Measurements from ENCODE around the gene TNFRSF21.
A peak's percentile ranks its signal among the peaks of the same experiment; 100 is the strongest.
"Not testable (repeated sequence)": the region's sequence is repeated elsewhere in the genome, so short reads cannot be mapped to it uniquely, and the experiment has no call there.

TNFRSF21 gene

GRCh38 chr6:47309291-47310130 is at the start of gene TNFRSF21:
Gene TNFRSF21 (minus strand): TSS chr6:47309905. CDS start chr6:47309511, 394 bp downstream.
- peak; percentile 91 for DNase-seq

DNA sequence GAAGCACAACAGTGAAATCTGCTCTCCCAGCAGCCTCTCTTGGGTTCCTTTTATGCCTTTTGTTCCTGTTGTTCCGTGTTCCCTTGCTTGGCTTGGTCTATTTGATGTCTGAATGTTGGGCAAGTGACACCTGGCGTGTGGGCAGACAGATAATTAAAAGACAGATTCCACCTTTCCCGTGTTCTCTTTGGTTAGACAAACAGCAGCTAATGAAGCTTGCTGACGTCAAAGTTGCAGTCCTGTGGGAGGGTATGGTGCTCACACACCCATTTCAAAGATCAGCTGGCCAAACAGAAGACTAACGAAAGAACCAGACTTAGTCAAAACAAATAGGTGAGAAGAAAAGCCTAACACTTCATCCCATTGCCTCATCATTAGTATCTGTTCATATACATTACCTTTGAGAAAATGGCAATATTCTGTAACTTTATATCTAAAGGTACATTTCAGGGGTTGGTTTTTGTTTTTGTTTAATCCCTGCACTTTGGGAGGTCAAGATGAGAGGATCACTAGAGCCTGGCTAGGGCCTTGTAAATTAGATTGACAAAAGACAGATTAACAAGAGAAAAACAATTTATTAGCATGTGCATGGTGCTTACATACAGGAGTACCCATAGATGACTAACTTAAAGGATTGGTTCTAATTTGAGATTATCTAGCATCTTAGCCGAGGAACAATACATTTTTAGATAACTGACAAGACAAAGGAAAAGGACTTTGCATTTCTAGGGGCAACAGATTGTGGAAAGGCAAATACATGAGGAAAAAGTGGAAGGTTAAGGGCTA is 48.9 kb upstream of the TNFRSF21 start:
- DNase-seq: no peak

DNA sequence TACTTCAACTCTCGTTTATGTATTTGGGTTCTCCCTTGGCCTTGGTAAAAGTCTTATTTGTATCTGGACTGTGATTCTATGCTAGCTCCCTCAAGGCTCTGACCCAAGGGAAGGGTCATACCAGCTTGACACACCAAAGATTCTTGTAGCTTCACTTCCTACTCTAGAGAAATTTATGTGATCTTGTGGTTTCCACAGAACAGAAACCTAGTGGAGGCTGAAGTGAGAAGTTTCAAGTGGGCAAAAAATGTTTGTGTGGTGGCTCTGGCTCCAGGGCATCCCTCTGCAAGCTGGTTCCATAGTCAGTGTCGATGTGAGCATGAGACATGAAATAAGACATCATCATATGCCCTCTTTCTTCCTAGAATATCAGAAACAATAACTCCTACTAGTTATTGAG is 48.1 kb upstream of the TNFRSF21 start:
- DNase-seq: no peak

DNA sequence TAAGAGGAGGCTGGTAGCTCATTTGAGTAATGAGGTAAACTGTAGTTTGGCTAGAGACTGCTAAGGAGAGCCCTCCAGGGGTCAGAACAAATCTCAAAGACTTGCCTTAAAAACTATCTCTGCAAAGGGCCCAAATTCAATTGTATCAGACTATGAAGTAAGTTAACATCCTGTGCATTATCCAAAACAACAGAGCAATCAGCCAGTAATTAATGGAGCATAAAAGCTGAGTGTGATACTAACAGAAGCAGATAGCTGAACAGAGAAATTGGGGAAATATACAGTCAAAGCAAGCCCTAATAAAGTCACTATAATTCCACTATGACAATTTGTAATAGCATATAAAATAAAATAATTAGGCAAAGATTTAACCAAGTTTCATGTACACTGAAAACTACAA is 45.8 kb upstream of the TNFRSF21 start:
- DNase-seq: no peak

- no peak for DNase-seq
These were observed 44.2 kb upstream of the TNFRSF21 start for GRCh38 chr6:47353871-47354270.

DNA sequence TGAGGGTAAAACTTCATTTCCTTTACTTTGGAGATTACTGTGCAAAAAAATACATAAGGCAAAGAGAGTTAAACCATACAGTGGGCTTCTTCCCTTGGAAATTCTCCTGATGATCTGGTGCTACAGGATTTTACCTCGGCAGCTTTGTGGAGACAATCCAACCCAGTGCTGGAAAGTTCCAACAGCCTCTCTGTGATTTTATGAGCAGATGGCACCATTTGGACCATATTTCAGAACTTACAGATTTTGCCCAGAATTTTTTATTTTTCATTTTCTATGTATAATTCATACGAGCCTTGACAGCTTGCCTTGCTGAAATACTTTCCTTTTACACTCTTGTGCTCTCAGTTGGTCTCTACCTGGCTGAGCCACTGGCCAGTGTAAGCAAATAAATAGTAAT is 43.3 kb upstream of the TNFRSF21 start:
- DNase-seq: no peak

GRCh38 chr6:47352194-47352920 is 42.7 kb upstream of the TNFRSF21 start:
- DNase-seq: no peak

GRCh38 chr6:47351621-47352020 is 41.9 kb upstream of the TNFRSF21 start:
- DNase-seq: no peak

DNA sequence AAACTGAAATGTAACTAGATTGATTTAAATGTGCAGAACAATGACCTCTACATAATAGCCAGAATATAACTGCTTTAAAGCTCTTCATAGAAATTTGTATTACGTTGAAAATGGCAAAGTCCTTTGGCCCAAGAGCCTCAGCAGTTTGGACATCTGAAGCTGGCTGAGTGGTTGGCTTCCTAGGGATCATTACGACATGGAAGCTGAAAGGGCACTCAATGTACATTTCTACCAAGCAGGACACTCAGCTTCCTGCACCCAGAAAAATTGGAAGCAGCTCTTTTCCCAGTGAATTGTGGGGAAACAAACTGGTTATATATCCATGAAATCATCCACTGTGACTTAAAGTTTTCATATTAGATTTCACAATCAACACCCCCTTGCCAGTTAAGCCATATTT is 40.2 kb upstream of the TNFRSF21 start:
- no peak for DNase-seq

GRCh38 chr6:47348316-47348863 is 38.7 kb upstream of the TNFRSF21 start:
- DNase-seq: no peak

DNA sequence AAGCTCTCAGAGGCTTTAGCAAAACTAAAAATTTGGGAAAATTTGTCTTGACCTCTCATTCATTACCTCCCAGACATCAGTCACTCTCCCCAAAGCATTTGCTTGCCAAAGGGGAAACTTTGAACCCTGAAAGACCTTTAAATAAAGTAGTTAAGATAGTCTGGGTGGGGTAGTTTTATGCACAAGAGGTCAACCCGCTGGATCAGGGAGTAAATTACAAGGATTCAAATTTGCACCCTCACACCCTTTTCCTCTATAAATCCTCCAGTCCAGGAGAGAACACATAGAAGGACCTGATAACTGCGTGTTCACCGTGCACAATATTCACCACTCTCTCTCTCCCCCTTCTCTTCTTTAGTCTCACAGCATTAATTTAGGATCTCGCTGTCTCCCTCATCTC is 36.1 kb upstream of the TNFRSF21 start:
- no peak for DNase-seq

GRCh38 chr6:47344022-47344421 is 34.3 kb upstream of the TNFRSF21 start:
- no peak for DNase-seq

- DNase-seq: no peak
These were observed 33.9 kb upstream of the TNFRSF21 start for GRCh38 chr6:47343600-47343999.

GRCh38 chr6:47342824-47343223 is 33.1 kb upstream of the TNFRSF21 start:
- DNase-seq: no peak

GRCh38 chr6:47337519-47337918 is 27.8 kb upstream of the TNFRSF21 start:
- DNase-seq: no peak

DNA sequence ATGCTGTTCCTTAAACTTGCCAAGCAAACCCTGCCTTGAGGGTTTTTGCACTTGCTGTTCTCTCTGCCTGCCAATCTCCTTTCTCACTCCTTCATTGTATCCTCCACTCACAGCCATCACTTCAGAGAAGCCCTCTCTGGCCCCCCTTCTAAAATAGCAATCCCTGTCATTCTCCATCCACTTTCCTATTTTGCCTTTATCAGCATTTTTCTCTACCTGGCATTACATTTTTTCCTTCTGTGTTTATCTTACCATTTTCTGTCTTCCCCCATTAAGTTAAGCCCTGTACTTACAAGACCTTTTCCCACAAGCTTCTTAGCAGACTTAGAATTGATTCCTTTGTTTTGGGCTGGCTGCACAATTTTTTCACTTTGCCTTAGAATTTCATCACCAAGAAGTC is 26.6 kb upstream of the TNFRSF21 start:
- DNase-seq: no peak

DNA sequence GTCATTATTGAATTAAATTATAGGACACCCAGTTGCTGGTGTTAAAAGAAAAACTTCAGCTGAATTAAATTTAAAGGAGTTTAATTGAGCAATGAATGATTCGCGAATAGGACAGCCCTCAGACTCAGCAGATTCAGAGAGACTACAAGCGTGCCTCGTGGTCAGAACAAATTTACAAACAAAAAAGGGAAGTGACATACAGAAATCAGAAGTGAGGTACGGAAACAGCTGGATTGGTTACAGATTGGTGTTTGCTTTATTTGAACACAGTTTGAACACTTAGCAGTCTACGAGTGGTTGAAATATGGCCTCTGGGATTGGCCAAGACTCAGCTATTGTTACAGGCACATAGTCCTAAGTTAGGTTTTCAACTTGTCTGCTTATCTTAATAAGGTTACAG is 25.8 kb upstream of the TNFRSF21 start:
- DNase-seq: no peak

DNA sequence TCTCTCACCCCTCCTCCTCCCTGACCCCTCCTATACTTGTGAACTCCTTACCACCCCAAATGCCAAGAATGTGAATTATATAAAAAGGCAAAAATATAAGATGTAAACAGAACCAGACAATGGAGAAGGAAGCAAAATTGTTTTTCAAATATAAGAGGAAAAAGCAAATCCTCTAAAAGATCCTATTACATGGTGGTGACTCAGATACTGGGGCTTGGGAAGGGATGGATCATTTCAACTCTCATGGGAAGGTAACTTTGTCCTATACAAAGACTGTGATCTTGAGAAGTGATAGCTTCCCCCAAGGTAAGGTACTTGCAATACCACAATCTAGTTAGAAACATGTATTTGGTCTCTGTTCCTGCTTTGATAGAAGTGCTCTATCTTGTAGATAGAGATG is 24.6 kb upstream of the TNFRSF21 start:
- no peak for DNase-seq

GRCh38 chr6:47328606-47329005 is 18.9 kb upstream of the TNFRSF21 start:
- not testable (repeated sequence) for DNase-seq

GRCh38 chr6:47328139-47328538 is 18.4 kb upstream of the TNFRSF21 start:
- DNase-seq: not testable (repeated sequence)

DNA sequence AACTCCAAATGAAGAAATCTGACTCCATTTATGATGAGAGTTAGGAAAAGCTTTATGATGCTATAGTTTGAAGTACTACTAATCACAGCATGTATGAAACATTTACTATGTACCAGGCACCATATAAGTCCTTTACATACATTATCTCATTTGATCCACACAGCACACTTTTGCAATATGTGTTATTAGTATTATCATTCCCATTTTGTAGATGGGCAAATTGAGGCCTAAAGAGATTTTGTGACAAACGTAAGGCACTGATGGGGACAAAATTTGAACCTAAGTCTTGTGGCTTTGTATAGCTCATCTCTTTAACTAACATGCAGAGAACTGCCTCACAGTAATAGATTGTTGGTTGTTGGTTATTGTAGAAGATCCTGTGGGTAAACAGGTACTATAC is 14.2 kb upstream of the TNFRSF21 start:
- DNase-seq: no peak

DNA sequence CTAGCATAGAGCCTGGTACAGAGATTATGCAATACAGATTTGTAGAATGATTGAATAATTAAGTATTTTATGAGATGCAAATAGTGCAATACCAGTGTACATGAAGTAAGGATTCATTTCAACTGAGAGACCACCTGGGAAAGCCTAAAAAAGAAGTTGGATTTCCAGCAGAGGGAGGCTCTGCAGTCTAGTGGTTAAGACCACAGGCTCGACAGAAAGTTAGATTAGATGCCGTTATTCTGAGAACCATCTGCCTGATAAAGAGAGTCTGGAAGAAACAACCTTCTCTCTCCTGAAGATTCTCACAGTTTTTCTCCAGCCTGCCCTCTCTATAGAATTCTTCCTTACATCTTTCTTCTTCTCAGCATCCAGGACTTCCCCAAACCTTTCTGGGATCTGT is 13.6 kb upstream of the TNFRSF21 start:
- no peak for DNase-seq

DNA sequence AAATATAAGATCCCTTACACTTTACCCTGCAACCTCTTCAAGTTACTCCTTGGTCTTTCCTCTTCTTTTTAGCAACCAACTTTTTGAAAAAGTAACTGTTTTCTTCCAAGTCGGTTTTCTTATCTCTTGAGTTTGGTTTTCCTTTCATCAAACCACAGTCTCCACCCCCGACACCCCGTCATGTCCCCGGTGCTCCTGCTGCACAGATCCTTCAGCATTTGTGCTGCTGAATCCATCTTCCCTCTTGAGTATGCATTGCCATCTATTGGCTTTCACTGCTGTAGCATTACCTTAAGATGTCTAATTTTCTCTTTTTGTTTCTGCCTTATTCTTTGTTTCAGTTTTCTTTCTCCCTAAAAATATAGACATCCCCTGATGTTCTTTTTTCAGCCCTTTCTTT is 11.9 kb upstream of the TNFRSF21 start:
- DNase-seq: no peak

Measured in stimulated activated CD4-positive, alpha-beta T cell treated with anti-CD3 and anti-CD28 coated beads, Interleukin-15, amount 100 ng/mL, for 24 hours (primary cell).